ENCODE results near the gene SIX3.

Gene SIX3

DNA sequence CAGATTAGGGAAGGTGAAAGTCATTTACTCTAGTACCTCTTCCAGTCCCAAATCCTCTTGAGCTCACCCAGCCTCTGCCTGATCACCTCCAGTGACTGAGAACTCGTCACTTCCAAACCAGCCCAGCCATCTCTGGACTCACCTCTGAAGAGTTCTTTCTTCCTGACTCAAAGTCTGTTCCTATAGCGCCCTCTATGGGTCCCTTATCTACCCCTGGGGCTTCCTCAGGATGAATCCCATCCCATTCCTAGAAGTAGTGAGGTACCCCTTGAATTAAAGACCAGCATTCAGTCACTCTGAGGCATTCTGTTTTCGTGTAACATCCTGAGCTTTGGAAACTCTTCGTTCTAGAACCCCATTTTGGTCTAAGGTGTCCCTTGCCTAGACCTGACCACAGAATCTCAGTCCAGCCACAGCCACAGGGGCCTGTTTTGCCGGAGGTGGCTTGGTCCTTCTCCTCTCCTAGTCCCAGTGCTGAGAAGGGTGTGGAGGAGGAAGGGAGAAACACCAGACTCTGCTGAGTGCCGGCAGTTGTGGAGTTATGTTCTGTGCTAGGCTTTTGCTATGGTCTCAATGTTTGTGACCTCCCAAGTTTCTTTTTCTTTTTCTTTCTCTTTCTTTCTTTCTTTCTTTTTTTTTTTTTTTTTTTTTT is 32.7 kb downstream of the SIX3 start:
- peak; percentile 37 for DNase-seq (ENCODE audit: extremely low read depth, low read depth)
- H3K4me3 ChIP-seq (replicated peaks; ENCODE audit: low read depth, low read length) = no peak overlapping the region
- TF ChIP-seq, protein P1, sequence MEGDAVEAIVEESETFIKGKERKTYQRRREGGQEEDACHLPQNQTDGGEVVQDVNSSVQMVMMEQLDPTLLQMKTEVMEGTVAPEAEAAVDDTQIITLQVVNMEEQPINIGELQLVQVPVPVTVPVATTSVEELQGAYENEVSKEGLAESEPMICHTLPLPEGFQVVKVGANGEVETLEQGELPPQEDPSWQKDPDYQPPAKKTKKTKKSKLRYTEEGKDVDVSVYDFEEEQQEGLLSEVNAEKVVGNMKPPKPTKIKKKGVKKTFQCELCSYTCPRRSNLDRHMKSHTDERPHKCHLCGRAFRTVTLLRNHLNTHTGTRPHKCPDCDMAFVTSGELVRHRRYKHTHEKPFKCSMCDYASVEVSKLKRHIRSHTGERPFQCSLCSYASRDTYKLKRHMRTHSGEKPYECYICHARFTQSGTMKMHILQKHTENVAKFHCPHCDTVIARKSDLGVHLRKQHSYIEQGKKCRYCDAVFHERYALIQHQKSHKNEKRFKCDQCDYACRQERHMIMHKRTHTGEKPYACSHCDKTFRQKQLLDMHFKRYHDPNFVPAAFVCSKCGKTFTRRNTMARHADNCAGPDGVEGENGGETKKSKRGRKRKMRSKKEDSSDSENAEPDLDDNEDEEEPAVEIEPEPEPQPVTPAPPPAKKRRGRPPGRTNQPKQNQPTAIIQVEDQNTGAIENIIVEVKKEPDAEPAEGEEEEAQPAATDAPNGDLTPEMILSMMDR (IDR thresholded peaks at IDR 0.05; ENCODE audit: low read depth, low read length, missing control alignments) = peak; percentile 78

DNA sequence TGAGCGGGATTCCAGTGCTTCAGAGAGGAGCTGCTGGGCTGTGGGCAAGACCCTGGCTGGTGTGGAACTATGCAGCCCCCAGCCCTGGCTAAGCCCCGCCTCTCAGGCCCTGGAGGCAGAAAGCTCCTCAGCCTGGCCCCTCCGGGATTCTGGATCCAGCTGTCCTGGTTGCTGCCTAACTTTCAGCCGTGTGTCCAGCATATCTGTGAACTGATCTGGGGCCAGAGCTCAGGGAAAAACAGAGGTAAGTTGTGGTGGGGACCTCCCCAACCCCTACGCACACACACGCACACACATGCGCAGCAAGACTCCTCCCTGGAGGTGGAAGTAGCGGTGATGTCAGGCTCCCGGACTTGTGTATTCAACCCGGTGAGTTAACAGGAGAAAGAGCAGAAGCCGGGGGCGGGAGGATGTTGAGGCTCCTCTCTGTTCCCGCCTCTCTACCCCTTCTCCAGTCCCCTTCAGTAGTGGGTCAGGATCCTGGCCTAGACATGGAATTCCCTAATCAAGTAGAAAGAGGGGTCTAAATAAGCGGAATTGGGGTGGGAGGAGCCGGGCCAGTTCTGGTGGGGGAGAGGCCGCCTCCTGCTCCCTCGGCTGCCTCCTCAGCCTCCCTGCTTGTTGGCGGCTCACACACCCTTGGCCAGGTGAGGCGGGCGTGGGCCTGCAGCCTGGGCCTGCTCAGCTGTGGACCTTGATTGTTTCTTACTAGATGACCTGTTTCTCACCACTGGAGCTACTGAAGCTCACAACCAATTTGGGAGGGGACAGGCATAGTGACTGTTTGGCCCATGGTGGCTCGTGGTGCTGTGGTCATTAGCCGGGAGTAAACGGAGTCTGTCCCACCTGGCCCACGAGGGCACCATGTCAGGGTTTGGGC is 34.3 kb downstream of the SIX3 start:
- H3K4me3 ChIP-seq (replicated peaks; ENCODE audit: low read depth, low read length) = no peak overlapping the region
- TF ChIP-seq, protein P1 (IDR thresholded peaks at IDR 0.05; ENCODE audit: low read depth, low read length, missing control alignments) = no peak
- no peak for DNase-seq (ENCODE audit: extremely low read depth, low read depth)

DNA sequence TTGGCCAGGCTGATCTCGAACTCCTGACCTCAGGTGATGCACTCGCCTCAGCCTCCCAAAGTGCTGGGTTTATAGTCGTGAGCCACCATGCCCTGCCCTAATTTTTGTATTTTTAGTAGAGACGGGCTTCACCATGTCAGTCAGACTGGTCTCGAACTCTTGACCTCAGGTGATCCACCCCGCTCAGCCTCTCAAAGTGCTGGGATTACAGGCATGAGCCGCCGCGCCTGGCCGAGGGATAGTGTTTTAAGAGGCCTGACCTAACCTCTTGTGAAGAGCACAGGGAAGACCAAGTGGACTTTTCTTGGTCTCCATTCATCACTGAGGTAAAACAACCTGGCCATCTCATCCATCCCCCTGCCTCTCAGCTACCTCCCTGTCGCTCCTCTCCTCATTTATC is 38.1 kb downstream of the SIX3 start:
- DNase-seq (ENCODE audit: extremely low read depth, low read depth) = no peak
- no peak overlapping the region for H3K4me3 ChIP-seq (replicated peaks; ENCODE audit: low read depth, low read length)
- TF ChIP-seq, protein P1 (IDR thresholded peaks at IDR 0.05; ENCODE audit: low read depth, low read length, missing control alignments) = no peak

DNA sequence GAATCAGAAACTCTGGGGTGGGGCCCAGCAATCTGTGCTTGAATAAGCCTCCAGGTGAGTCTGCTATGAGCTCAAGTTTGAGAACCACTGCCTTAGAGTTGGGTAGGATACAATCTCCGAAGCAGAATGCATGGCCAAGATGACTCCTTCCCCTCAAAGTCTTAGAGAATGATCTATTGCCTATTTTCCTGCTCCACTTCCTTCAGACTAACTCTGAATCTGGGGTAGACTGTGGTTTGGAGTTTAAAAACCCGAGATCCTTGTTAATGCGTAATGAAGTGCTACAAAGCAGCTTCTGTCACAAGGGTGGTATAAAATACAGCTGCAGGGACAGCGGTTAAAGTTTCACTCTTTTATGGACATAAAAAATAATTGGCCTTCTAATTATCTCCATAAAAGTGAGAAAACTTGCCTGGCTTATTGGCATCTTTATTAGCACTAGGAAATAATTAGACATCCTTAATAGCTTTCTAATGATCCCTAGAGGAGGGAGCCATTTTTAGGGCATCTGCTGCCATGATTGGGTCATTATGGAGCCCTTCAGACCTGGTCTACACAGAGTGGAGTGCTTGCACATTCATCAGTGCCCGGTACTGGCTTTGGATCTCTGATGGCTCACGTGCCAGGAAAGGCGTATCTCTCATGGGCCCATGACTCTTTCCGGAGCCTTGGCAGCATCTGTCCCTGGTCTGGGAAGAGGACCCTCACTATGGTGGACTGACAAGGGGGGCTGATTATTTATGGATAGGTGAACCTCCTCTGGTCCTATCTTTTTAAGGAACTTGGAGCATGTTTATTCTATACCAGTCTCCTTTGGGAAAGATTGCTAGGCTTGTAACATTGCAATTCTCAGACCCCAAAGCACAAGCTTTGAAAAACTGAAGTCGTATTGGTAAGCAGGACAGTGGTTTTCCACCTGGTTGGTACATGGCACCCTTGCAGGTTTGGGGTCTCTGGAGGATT is 39.5 kb downstream of the SIX3 start:
- TF ChIP-seq, protein P1 (IDR thresholded peaks at IDR 0.05; ENCODE audit: low read depth, low read length, missing control alignments) = no peak
- no peak overlapping the region for H3K4me3 ChIP-seq (replicated peaks; ENCODE audit: low read depth, low read length)
- DNase-seq (ENCODE audit: extremely low read depth, low read depth) = no peak

DNA sequence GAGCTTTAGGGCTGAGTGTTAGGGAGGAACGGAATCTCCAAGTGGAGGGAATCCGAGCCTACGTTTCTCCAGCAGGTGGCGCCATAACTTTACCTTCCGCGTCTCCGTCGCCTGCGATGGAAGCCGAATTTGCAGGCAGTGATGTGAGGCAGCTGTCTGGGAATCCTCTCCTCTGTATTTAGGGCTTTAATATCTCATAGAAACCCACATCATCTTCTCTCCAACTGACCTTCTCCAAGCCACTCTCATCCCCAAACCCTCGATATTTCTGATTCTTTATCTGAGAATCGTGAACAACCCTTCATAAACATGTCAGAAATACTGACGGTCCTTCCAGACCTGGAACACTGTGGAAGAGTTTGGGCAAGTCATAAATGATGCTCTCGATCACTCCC is 40.2 kb downstream of the SIX3 start:
- TF ChIP-seq, protein P1 (IDR thresholded peaks at IDR 0.05; ENCODE audit: low read depth, low read length, missing control alignments) = peak; percentile 81
- DNase-seq (ENCODE audit: extremely low read depth, low read depth) = peak; percentile 44
- H3K4me3 ChIP-seq (replicated peaks; ENCODE audit: low read depth, low read length) = no peak overlapping the region

DNA sequence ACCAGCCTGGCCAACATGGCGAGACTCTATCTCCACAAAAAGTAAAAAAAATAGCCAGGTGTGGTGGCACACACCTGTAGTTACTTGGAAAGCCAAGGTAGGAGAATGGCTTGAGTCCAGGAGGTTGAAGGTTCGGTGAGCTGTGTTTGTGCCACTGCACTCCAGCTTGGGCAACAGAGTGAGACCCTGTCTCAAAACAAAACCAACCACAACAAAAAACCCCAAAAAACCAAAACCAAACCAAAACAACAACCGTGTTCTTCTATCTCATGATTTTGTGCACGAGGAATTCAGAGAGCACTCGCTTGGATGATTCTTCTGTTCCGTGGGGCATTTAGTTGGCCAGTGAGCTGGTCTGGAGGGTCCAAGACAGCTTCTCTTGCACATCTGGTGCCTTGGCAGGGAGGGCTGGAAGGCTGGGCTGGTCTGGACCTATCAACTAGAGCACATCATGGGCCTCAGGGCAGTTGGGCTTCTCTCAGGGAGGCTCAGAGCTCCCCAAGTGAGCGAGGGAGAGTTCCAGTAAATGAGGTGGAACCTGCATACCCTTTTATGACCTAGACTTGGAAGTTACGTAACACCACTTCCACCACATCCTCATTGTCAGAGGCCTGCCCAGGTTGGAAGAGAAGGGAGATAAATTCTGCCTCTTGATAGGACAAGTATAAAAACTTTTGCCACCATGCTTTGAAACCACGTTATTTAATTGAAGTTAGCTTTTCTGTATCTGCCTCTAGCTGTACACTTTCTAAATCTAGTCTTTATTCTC is 42.5 kb downstream of the SIX3 start:
- TF ChIP-seq, protein P1 (IDR thresholded peaks at IDR 0.05; ENCODE audit: low read depth, low read length, missing control alignments) = no peak
- no peak overlapping the region for H3K4me3 ChIP-seq (replicated peaks; ENCODE audit: low read depth, low read length)
- DNase-seq (ENCODE audit: extremely low read depth, low read depth) = no peak
